Activated CD8-positive, alpha-beta memory T cell treated with anti-CD3 and anti-CD28 coated beads, Interleukin-2, amount 50 U/mL, for 48 hours (primary cell): ENCODE measurements around the gene CNTN1.
"Not testable (repeated sequence)": the region's sequence is repeated elsewhere in the genome, so short reads cannot be mapped to it uniquely, and the experiment has no call there.

Source experiments
- DNase-seq: peaks from one replicate; pipeline ENCODE4 v3.0.0-alpha.2; 2020

Gene CNTN1

DNA sequence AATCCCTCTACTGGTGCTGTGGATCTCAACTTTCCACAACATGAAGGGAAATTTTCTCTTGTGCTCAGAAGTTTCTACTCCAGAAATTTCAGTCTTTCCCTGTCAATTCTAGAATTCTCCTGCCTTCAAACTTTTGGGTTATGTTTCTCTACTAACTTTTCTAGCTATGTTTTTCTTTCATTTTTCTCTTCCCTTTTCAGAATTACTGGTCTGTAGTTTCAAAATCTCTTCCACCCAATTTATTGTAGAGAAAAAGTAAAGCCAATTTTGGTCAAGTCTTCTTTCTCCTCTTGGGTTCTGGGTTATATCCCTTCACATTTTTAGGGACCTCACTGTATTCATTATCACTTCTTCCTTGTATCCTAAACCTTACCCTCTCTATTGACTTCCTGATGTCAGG is 18.9 kb downstream of the CNTN1 start:
- no peak for DNase-seq

DNA sequence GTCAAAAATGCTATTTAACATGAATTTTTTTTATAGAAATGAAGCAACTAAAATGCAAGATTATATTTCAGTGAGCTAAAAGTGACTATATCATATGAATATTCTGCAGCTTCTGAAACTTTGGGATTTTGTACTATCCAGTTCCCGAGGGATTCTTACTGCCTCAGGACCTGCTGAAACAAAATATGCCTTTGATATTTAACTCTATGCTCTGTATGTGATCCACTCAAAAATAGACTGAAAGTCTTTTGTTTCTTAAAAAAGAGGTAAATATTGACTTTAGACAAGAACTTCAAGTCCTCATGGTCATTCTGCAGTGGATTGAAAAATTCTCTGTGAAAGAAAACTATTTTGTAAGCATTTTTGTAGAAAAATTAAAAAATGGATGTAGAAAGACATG is 22.4 kb downstream of the CNTN1 start:
- DNase-seq = no peak

GRCh38 chr12:40716037-40716436 is 23.8 kb downstream of the CNTN1 start:
- DNase-seq = no peak

DNA sequence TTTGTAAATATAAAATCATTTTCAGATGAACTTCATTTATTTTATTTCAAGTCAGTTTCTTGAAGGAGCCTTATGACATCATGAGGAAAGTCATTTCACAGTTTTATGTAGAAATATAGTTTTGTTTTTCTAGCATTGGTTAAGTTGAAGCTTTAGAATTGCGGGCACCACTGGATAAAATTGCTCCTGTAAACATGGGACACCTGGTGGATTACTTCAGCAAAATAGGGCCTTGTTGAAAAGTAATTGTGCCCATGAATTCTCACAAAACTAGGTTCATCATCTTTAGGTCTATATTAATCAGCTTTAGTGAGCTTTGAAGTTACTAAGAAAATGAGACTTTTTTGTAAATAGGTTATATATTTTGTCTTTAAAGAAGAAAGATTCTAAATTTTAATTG is 25.3 kb downstream of the CNTN1 start:
- no peak for DNase-seq

GRCh38 chr12:40718878-40719372 is 26.7 kb downstream of the CNTN1 start:
- no peak for DNase-seq

DNA sequence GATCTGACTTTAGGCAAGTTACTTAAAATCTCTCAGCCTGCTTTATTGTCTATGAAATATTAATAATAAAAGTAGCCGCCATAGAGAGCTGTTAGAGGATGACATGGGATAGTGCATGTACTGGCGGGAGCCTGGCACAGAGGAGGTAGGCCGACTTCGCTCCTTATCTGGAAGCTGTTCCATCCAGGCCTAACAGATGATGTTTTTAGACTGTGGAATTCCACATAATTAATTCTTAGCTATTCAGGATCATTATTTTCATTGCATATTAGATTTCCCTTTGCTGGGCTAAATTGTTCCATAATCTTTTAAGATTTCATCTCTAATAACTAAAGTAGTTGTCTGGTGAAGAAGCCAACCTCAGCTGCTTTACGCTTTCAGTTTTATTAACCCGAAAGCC is 30.8 kb downstream of the CNTN1 start:
- DNase-seq = no peak

- DNase-seq = no peak
Observed at GRCh38 chr12:40726366-40726765, 34.1 kb downstream of the CNTN1 start.

- DNase-seq = no peak
Observed at GRCh38 chr12:40727774-40728483, 35.7 kb downstream of the CNTN1 start.

DNA sequence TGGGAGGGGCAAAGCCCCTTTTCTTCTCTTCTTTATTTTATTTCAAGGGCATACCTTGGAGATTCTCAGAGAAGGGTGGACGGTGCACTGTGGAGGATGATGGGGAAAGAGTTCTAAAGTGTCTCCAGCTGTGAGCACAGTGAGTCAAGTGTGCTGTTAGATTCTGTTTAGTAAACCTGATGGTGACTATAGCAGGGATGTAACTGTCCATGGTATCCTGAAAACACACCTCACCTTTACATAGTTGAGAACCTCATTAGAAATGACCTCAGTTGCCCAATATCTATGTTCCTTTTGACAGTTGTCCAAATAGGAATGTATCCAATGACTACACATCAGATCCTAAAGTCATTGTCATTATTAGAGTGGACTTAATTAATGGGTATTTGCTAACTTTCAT is 38.0 kb downstream of the CNTN1 start:
- no peak for DNase-seq

DNA sequence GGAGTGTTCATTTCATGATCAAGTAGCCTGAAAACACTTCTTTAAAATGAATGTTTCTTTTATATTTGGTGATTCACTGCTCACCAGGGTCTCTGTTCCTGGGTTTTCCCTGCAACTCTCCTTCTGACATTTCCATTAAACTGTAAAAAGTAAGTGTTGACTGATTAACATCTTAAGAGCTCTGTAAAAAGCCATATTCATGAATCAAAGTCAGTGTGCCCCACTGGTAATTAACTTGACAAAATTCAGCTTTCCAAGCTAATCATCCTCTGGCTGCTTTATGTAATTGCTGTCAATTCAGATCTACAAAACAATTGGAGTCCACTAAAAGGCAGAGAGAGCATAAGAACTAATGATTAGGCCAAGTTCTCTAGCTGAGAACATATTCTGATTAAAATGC is 41.6 kb downstream of the CNTN1 start:
- no peak for DNase-seq

DNA sequence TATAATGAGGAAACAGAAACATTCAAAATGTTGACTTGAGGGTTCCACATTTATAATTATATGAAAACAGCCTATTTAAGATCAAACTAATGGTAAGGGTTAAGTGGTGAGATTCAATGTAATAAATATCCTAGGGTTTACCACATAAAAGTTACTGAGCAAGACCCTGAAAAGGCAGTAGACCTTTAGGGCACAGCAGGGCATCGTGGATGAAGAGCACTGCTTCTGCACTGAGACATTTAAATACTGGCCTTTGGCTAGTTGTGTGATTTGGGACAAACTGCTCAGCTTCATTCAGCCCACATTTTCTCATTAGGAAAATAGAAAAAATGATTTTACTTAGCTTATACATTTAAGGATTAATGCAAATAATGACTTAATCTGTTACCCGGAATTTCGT is 42.0 kb downstream of the CNTN1 start:
- no peak for DNase-seq

DNA sequence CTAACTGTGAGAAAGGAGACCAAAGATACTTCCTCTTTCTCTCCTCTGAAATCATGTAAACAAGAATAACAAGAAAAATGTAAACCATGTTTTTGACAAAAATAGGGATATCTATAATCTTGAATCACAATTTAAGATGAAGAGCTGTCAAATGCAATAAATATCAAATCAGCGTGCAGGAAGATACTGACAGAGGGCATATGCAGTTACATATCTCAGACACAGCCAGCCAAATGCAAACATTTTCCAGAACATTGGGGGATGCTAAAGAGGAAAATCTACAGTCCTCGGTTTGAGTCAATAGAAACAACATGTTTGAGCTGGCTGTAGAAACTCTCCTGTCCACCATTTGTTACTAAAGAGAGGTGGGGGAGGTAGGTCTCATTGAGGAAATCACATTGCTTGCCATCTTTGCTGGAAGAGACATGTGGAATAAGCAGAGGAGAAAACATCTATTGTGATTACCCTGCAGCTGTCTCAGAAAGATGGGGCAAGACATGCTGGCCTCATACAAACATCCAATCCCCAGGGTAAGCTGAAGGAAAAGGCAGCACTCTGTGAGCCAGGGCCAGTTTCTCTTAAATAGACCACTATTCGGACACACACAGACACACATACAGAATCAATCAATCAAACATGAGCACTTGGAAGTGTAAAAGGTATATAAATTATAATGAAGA is 43.5 kb downstream of the CNTN1 start:
- DNase-seq = no peak

DNA sequence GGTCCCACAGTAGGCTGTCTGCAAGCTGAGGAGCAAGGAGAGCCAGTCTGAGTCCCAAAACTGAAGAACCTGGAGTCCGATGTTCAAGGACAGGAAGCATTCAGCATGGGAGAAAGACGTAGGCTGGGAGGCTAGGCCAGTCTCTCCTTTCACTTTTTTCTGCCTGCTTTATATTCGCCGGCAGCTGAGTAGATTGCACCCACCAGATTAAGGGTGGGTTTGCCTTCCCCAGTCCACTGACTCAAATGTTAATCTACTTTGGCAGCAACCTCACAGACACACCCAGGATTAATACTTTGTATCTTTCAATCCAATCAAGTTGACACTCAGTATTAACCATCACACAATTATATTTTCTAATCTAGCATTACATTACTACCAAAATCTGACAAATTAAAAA is 45.2 kb downstream of the CNTN1 start:
- DNase-seq = not testable (repeated sequence)

DNA sequence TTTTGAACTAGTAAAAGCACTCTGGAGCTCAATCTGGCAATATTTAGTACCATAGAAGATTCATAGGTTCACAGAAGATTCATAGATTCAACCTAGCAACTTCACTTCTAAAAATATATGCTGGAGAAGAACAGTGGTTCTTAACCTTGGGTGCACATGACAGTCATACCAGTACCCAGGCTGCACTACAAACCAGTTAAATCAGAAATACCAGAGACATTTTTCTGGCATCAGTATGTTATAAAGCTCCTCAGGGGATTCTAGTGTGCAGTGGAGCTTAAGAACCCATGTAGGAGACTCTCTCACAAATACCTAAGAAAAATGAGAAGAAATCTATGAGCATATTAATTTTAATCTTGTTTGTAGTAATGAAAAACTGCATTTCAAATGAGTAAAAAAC is 46.6 kb downstream of the CNTN1 start:
- DNase-seq = no peak

DNA sequence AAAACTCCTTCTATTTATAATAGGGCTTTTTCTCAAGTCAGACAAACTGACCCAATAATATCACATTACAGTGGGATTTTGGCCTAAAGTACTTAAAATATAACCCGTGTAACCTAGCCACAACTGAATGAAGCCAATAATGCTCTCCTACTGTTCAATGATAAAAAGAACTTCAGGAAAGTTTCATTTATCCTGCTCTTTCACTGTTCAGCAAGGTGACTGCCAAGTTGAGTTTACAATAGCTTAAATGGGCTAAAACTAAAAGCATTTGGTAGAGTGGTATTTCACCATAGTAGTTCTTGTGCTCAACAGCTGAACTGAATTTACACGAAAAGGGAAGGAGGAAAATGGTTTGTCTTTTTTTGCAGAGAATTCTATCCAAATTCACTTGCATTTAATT is 49.8 kb downstream of the CNTN1 start:
- DNase-seq = no peak

DNA sequence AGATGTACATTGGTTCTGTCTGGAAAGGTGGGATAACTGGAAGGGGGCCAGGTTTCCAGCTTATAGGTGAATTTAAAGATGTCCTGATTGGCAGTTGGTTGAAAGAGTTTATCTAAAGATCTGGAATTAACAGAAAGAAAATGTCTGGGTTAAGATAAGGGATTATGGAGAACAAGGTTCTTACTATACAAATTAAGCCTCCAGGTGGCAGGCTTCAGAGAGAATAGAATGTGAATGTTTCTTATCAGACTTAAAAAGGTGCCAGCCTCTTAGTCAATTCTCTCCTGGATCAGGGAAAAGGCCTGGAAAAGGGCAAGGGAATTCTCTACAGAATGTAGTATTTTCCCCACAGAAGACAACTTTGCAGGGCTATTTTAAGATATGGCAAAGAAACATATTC is 53.1 kb downstream of the CNTN1 start:
- no peak for DNase-seq

GRCh38 chr12:40749863-40750262 is 57.6 kb downstream of the CNTN1 start:
- no peak for DNase-seq

DNA sequence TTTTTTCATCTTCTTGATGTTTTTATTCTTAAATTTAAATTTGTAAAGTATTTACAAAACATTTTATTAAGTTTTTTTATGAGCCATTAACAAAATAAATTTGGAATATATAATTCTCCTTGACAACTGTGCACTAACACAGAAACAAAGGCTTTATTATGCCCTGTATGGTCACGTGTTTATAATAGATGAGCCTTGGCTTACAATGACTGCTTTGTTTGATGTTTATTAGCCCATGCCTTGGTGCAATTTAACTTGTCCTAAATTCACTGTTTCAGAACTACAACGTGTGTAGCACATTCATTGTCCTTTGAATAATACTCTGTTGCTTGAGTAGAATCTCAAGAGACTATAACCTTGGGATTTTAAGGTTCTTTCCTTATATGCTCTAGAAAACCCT is 59.8 kb downstream of the CNTN1 start:
- no peak for DNase-seq

DNA sequence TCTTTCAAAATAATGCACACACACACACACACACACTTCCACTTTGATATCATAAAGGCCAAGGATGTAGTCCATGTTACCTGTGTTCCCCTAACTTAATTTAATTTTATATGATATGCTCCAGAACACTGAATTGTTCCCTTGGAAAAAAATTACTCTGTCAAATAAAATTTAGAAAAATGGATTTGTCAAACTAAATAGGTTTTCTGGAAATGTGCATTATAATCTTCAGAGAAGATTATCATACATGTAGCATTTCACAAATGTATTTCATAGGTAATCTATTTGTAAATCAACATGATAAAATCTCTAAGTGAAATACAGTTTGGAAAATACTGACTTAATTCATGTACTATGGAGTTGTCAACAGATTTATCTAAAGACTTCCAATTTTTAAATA is 68.6 kb downstream of the CNTN1 start:
- DNase-seq = no peak

- no peak for DNase-seq
Observed at GRCh38 chr12:40762072-40762471, 69.8 kb downstream of the CNTN1 start.

DNA sequence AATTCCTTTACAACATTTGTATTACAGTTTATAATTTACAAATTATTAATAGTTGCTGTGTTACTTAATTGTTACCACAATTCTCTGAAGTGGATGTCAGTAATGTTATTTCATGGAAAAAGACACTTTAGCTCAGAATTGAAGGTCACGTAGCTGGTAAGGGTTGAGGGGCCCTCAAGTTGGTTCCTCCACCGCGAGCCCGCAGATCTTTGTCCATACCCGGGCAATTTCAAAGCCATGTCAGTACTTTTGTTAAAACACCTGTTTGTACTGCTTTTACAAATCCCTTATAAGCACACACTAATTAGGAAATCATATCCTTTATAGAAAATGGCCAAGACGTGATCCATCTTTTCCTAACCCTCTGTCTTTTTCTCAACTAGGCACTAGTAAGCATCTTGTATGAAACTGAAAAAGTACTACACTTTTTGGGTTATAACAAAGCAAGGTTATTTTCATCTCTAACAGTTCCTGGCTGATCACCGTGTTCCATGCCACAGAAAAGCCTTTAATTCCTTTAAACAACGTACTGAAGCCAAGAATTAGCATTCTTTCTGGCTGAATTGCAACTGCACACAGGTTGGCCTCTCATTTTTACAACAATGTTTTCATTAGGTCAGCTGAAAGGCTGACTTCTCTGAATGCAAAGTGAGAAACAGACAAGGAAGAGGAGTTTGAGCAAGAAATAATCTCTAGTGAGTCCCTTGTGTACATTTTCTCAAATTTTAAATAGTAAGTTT is 76.1 kb downstream of the CNTN1 start:
- no peak for DNase-seq

DNA sequence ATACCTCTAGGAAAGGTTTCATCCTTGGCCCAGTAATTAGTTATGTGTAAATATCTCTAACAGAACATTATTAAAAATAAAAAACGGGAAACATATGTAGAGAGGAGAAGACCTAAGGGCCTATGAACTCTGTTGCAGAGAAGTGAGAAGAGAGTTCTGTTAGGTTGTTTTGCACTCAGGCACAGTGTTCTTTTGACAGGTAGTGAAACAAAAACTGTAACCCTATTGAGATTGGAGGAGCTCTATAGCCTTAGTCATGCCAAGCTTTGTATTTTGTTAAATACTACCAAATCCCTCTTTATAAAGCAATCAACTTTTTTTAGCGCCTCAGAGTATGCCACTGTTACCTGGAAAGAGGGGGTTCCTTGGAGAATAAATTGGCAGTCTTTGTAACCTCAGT is 77.6 kb downstream of the CNTN1 start:
- no peak for DNase-seq

DNA sequence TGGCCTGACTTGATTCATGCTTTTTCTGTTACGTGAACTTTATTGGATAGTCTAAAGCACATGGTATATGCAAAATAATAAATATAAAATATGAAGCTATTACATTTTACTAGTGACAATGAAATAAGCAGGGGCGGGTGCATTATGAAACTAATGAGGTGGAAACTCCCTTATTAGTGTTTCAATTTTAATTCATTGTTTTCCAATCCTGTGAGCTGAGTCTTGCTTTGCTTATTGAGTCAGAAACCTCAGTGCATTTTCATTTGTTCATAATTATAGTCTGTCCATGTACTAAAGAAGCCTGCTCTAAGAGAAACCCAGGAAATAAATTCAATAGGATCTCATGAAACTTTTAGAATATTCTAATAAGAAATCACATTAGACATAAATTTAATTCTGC is 78.5 kb downstream of the CNTN1 start:
- no peak for DNase-seq

- DNase-seq = no peak
Observed at GRCh38 chr12:40775661-40776060, 83.4 kb downstream of the CNTN1 start.
